Measurements from ENCODE around the gene PCDHGB7.

- TF ChIP-seq POLR2A (IDR thresholded peaks at IDR 0.05) = no peak
- TF ChIP-seq, protein P1, sequence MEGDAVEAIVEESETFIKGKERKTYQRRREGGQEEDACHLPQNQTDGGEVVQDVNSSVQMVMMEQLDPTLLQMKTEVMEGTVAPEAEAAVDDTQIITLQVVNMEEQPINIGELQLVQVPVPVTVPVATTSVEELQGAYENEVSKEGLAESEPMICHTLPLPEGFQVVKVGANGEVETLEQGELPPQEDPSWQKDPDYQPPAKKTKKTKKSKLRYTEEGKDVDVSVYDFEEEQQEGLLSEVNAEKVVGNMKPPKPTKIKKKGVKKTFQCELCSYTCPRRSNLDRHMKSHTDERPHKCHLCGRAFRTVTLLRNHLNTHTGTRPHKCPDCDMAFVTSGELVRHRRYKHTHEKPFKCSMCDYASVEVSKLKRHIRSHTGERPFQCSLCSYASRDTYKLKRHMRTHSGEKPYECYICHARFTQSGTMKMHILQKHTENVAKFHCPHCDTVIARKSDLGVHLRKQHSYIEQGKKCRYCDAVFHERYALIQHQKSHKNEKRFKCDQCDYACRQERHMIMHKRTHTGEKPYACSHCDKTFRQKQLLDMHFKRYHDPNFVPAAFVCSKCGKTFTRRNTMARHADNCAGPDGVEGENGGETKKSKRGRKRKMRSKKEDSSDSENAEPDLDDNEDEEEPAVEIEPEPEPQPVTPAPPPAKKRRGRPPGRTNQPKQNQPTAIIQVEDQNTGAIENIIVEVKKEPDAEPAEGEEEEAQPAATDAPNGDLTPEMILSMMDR (IDR thresholded peaks at IDR 0.05) = no peak
These were observed 24.2 kb downstream of the PCDHGB7 start for GRCh38 chr5:141441571-141442170.
